ENCODE data around the gene BRME1.
"Not testable (repeated sequence)": the region's sequence is repeated elsewhere in the genome, so short reads cannot be mapped to it uniquely, and the experiment has no call there.

BRME1 gene

GRCh38 chr19:13926715-13927114, 20.8 kb upstream of the BRME1 start:
- no peak for DNase-seq (ENCODE audit: low read depth in 4 of 4, low spot score in 1 of 4)

- no peak for DNase-seq (ENCODE audit: low read depth in 4 of 4, low spot score in 1 of 4)
Observed at GRCh38 chr19:13926010-13926409, 20.1 kb upstream of the BRME1 start.

- no peak for DNase-seq (ENCODE audit: low read depth in 4 of 4, low spot score in 1 of 4)
Observed at GRCh38 chr19:13923194-13923987, 17.5 kb upstream of the BRME1 start.

- not testable (repeated sequence) for DNase-seq (ENCODE audit: low read depth in 4 of 4, low spot score in 1 of 4)
Observed at GRCh38 chr19:13922118-13922517, 16.2 kb upstream of the BRME1 start.

- no peak for DNase-seq (ENCODE audit: low read depth in 4 of 4, low spot score in 1 of 4)
Observed at GRCh38 chr19:13920940-13921747, 15.2 kb upstream of the BRME1 start.

- DNase-seq (ENCODE audit: low read depth in 4 of 4, low spot score in 1 of 4): no peak
Observed at GRCh38 chr19:13920524-13920923, 14.6 kb upstream of the BRME1 start.

- no peak for DNase-seq (ENCODE audit: low read depth in 4 of 4, low spot score in 1 of 4)
Observed at GRCh38 chr19:13918726-13919411, 13.0 kb upstream of the BRME1 start.

- no peak for DNase-seq (ENCODE audit: low read depth in 4 of 4, low spot score in 1 of 4)
Observed at GRCh38 chr19:13917888-13918406, 12.0 kb upstream of the BRME1 start.

- DNase-seq (ENCODE audit: low read depth in 4 of 4, low spot score in 1 of 4): no peak
Observed at GRCh38 chr19:13914777-13915176, 8.9 kb upstream of the BRME1 start.

- no peak for DNase-seq (ENCODE audit: low read depth in 4 of 4, low spot score in 1 of 4)
Observed at GRCh38 chr19:13913352-13913751, 7.4 kb upstream of the BRME1 start.

- DNase-seq (ENCODE audit: low read depth in 4 of 4, low spot score in 1 of 4): no peak
Observed at GRCh38 chr19:13909430-13909829, 3.5 kb upstream of the BRME1 start.

- no peak for DNase-seq (ENCODE audit: low read depth in 4 of 4, low spot score in 1 of 4)
Observed at GRCh38 chr19:13908674-13909073, 2.8 kb upstream of the BRME1 start.

GRCh38 chr19:13906910-13907309, 993 bp upstream of the BRME1 start:
- DNase-seq (ENCODE audit: low read depth in 4 of 4, low spot score in 1 of 4): no peak

- DNase-seq (ENCODE audit: low read depth in 4 of 4, low spot score in 1 of 4): no peak
Observed at GRCh38 chr19:13906521-13906904, 596 bp upstream of the BRME1 start.

- DNase-seq (ENCODE audit: low read depth in 4 of 4, low spot score in 1 of 4): no peak
Observed at GRCh38 chr19:13902993-13903555, 2.8 kb downstream of the BRME1 start.

GRCh38 chr19:13899912-13900584, 5.9 kb downstream of the BRME1 start:
- DNase-seq (ENCODE audit: low read depth in 4 of 4, low spot score in 1 of 4): no peak

GRCh38 chr19:13899393-13899792, 6.5 kb downstream of the BRME1 start:
- DNase-seq (ENCODE audit: low read depth in 4 of 4, low spot score in 1 of 4): no peak

GRCh38 chr19:13896227-13896626, 9.7 kb downstream of the BRME1 start:
- DNase-seq (ENCODE audit: low read depth in 4 of 4, low spot score in 1 of 4): no peak

- DNase-seq (ENCODE audit: low read depth in 4 of 4, low spot score in 1 of 4): no peak
Observed at GRCh38 chr19:13894552-13894951, 11.4 kb downstream of the BRME1 start.

GRCh38 chr19:13892870-13893269, 13.0 kb downstream of the BRME1 start:
- no peak for DNase-seq (ENCODE audit: low read depth in 4 of 4, low spot score in 1 of 4)

- DNase-seq (ENCODE audit: low read depth in 4 of 4, low spot score in 1 of 4): no peak
Observed at GRCh38 chr19:13890136-13890535, 15.8 kb downstream of the BRME1 start.

Data from stimulated activated CD4-positive, alpha-beta T cell treated with anti-CD3 and anti-CD28 coated beads, Interleukin-1b, Interleukin-23, amount 100 ng/mL, for 24 hours (primary cell).